ENCODE results near the gene PIKFYVE. TPM values are rescaled to one million over a fixed set of nuclear protein-coding genes. Genes with fewer than 3 reads are reported as not detected.
A peak's percentile ranks its signal among the peaks of the same experiment; 100 is the strongest.
"Not testable (repeated sequence)": the region's sequence is repeated elsewhere in the genome, so short reads cannot be mapped to it uniquely, and the experiment has no call there.

PIKFYVE gene, protein sequence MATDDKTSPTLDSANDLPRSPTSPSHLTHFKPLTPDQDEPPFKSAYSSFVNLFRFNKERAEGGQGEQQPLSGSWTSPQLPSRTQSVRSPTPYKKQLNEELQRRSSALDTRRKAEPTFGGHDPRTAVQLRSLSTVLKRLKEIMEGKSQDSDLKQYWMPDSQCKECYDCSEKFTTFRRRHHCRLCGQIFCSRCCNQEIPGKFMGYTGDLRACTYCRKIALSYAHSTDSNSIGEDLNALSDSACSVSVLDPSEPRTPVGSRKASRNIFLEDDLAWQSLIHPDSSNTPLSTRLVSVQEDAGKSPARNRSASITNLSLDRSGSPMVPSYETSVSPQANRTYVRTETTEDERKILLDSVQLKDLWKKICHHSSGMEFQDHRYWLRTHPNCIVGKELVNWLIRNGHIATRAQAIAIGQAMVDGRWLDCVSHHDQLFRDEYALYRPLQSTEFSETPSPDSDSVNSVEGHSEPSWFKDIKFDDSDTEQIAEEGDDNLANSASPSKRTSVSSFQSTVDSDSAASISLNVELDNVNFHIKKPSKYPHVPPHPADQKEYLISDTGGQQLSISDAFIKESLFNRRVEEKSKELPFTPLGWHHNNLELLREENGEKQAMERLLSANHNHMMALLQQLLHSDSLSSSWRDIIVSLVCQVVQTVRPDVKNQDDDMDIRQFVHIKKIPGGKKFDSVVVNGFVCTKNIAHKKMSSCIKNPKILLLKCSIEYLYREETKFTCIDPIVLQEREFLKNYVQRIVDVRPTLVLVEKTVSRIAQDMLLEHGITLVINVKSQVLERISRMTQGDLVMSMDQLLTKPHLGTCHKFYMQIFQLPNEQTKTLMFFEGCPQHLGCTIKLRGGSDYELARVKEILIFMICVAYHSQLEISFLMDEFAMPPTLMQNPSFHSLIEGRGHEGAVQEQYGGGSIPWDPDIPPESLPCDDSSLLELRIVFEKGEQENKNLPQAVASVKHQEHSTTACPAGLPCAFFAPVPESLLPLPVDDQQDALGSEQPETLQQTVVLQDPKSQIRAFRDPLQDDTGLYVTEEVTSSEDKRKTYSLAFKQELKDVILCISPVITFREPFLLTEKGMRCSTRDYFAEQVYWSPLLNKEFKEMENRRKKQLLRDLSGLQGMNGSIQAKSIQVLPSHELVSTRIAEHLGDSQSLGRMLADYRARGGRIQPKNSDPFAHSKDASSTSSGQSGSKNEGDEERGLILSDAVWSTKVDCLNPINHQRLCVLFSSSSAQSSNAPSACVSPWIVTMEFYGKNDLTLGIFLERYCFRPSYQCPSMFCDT (N-terminal part only)
- 10 to 100 TPM; 10.7 to 16.0 (median 13.2) TPM for total RNA-seq
- long read RNA-seq, partial matches to known transcripts = 1 of 2 reads
- long read RNA-seq, other reads (novel, unspliced or antisense) = 1 of 2 reads

GRCh38 chr2:208265801-208266552, at the start of gene PIKFYVE:
TSS of gene PIKFYVE (plus strand) at chr2:208266255. CDS start at chr2:208271520, 5,265 bp downstream.
- peak within 1 kb of the TSS; percentile 77 to 97 (median 95) for H3K27ac ChIP-seq
- WGBS (ENCODE audit: insufficient coverage, low coverage, low lambda C conversion rate, missing lambda C conversion rate) = 1% methylated on average over 40 of the region's 50 CpGs
- no peaks in the 10 kb centered on the region for H3K27me3 ChIP-seq
- H3K9me3 ChIP-seq = no peaks in the 10 kb centered on the region
- ATAC-seq (peak; percentile 96 to 98 (median 98)), DNase-seq (peak; percentile 94 to 98 (median 98))
- intact Hi-C loops (cut with DNase I) = no loop called here
- no peaks in the 10 kb centered on the region for H3K36me3 ChIP-seq
- peak within 1 kb of the TSS; percentile 72 to 100 (median 75) for H3K4me3 ChIP-seq
- peaks cover 0 to 15% (median 5%) of the 10 kb centered on the region in 4 donors for H3K4me1 ChIP-seq
- TF ChIP-seq POLR2A (IDR thresholded peaks at IDR 0.05) = peak; percentile 88
- TF ChIP-seq CTCF (IDR thresholded peaks at IDR 0.05) = peak in 1 of 4 donors; percentile 18

DNA sequence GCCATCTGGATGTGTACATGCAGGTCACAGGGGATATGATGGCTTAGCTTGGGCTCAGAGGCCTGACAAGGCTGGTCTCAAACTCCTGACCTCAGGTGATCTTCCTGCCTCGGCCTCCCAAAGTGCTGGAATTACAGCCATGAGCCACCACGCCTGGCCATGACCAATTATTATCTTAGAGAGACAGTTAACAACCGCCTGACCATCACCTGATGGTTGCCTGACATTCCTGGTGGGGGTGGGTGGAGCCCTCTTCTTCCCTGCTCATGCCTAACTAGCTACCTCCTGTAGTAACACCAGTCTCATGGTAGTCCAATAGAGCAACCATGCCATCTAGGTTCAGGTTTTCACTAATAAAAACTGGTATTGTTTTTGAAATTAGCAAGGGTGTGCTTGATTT, 44.2 kb upstream of the PIKFYVE start:
- H3K4me1 ChIP-seq; H3K4me3 ChIP-seq; ATAC-seq; H3K27ac ChIP-seq; DNase-seq; intact Hi-C loops (cut with DNase I); H3K36me3 ChIP-seq; H3K9me3 ChIP-seq; H3K27me3 ChIP-seq: not testable (repeated sequence)
- WGBS (ENCODE audit: insufficient coverage, low coverage, low lambda C conversion rate, missing lambda C conversion rate) = no CpG with 5 or more reads among the region's 3 CpGs

DNA sequence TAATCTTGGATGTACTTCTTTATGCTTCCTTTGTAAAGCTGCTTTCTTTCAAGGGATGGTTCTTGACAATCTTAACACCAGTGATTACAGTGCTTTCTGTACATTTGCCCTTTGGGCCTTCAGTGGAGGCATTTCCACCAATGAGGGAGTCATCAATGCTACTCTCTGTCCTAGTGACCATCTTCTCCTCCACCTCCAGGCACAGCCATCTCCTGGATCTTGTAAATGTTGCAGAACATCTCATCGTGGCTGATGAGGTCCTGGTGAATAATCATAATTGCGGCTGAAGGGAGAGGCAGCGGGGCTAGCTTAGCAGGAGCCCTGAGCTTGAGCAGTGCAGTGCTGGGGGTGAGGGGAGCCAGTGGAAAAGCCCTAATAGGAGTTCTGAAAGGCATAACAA, 43.7 kb upstream of the PIKFYVE start:
- H3K27ac ChIP-seq = no peak overlapping the region
- no peaks in the 10 kb centered on the region for H3K36me3 ChIP-seq
- no peak overlapping the region for H3K4me3 ChIP-seq
- intact Hi-C loops (cut with DNase I) = no loop called here
- DNase-seq (no peak), ATAC-seq (no peak)
- H3K27me3 ChIP-seq = no peaks in the 10 kb centered on the region
- no peak for TF ChIP-seq POLR2A (IDR thresholded peaks at IDR 0.05)
- TF ChIP-seq CTCF (IDR thresholded peaks at IDR 0.05) = no peak
- WGBS (ENCODE audit: insufficient coverage, low coverage, low lambda C conversion rate, missing lambda C conversion rate) = 84% methylated on average over 3 of the region's 3 CpGs
- H3K4me1 ChIP-seq = no peaks in the 10 kb centered on the region
- H3K9me3 ChIP-seq = no peaks in the 10 kb centered on the region

DNA sequence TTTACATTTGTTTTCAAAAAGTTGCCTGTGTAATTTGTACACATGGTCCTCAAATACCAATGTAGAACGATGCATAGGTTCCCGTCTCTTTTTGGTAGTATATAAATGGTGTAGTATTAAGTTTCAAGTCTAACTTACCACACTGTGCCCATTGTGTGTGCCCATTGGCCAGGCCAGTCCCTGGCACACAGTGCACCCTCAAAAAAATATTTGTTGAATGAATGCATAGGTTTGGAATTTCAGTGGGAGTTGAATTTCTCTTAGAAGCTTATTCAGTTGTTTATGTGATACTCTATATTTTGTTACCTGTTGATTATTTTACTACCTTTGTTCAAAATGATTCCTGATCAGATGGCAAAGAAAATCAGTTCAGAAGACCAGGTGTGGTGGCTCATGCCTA, 41.3 kb upstream of the PIKFYVE start:
- Histone ChIP-seq H3K4me3 (no peak overlapping the region), H3K27ac (no peak overlapping the region), H3K4me1 (no peaks in the 10 kb centered on the region), H3K36me3 (no peaks in the 10 kb centered on the region), H3K9me3 (no peaks in the 10 kb centered on the region), H3K27me3 (no peaks in the 10 kb centered on the region)
- no peak for DNase-seq
- intact Hi-C loops (cut with DNase I) = no loop called here
- 93% methylated on average over 2 of the region's 2 CpGs for WGBS (ENCODE audit: insufficient coverage, low coverage, low lambda C conversion rate, missing lambda C conversion rate)
- no peak for ATAC-seq
- TF ChIP-seq CTCF (IDR thresholded peaks at IDR 0.05) = no peak
- TF ChIP-seq POLR2A (IDR thresholded peaks at IDR 0.05) = no peak

Data from right lobe of liver (tissue), 6 donors.